Activated naive CD8-positive, alpha-beta T cell treated with anti-CD3 and anti-CD28 coated beads, Interleukin-2, amount 10 ng/mL, durations not matched to agents 7 days and 5 days (primary cell): ENCODE data around the gene TNNI2. TPM values are rescaled to one million over a fixed set of nuclear protein-coding genes. Genes with fewer than 3 reads are reported as not detected.
"Not testable (repeated sequence)": the region's sequence is repeated elsewhere in the genome, so short reads cannot be mapped to it uniquely, and the experiment has no call there.

ENCODE experiments used
- ATAC-seq: fragments of 150-1000 bp; cut with Tn5 transposase; one replicate; pipeline ENCODE4 v1.10.0; 2021; ENCODE audit warnings: low read depth, moderate library complexity
- POLR2A ChIA-PET: fragments of 350-600 bp; sonication (Branson Sonifier 250); formaldehyde crosslinking; loops from one replicate; lab custom pipeline; 2021; ENCODE audit warnings: antibody characterized with exemption; lab: Charles Lee
- DNase-seq: peaks from one replicate; pipeline ENCODE4 v3.0.0; 2021
- H3K27ac Mint-ChIP-seq: one replicate; pipeline ENCODE4 v1.8.0; 2022; ENCODE audit warnings: mild to moderate bottlenecking, mixed read lengths
- H3K27me3 Mint-ChIP-seq: one replicate; pipeline ENCODE4 v1.8.0; 2022; ENCODE audit warnings: mild to moderate bottlenecking, moderate library complexity, mixed read lengths
- H3K36me3 Mint-ChIP-seq: one replicate; pipeline ENCODE4 v1.8.0; 2021; ENCODE audit warnings: mild to moderate bottlenecking, mixed read lengths
- H3K4me1 Mint-ChIP-seq: one replicate; pipeline ENCODE4 v1.8.0; 2021; ENCODE audit warnings: mixed read lengths
- H3K4me3 Mint-ChIP-seq: one replicate; pipeline ENCODE4 v1.8.0; 2022; ENCODE audit warnings: mild to moderate bottlenecking, moderate library complexity, mixed read lengths
- H3K9me3 Mint-ChIP-seq: one replicate; pipeline ENCODE4 v1.8.0; 2021; ENCODE audit warnings: mixed read lengths
- total RNA-seq, 2 experiments: library from RNA; stranded (reverse); gene quantifications; one replicate each; pipeline ENCODE4 v1.2.3, GENCODE V29; 2021

TNNI2 gene
- total RNA-seq, 2 experiments from 2014 or later, result 0.67 TPM; not detected in 1

GRCh38 chr11:1882265-1883238 lies 43.8 kb downstream of the TNNI2 start:
- ATAC-seq (peak; percentile 90), DNase-seq (peak; percentile 89)
- peaks cover 3% of the 10 kb centered on the region for H3K4me1 Mint-ChIP-seq
- peaks cover 3% of the 10 kb centered on the region for H3K36me3 Mint-ChIP-seq
- no peak overlapping the region for H3K4me3 Mint-ChIP-seq
- H3K27ac Mint-ChIP-seq, result no peak overlapping the region
- H3K27me3 Mint-ChIP-seq, result no peaks in the 10 kb centered on the region
- POLR2A ChIA-PET, result interaction anchor here (0.8 to 2.8 kb wide), 5 partner anchors 9 to 65 kb away, joined by 4 to 13 read pairs (median 5); partner anchors contain the start of gene LSP1
- no peaks in the 10 kb centered on the region for H3K9me3 Mint-ChIP-seq

GRCh38 chr11:1883346-1884302 lies 44.8 kb downstream of the TNNI2 start:
- no peaks in the 10 kb centered on the region for H3K27me3 Mint-ChIP-seq
- no peak overlapping the region for H3K27ac Mint-ChIP-seq
- DNase-seq (peak; percentile 30), ATAC-seq (no peak)
- peaks cover 13% of the 10 kb centered on the region for H3K4me1 Mint-ChIP-seq
- H3K36me3 Mint-ChIP-seq, result peaks cover 9% of the 10 kb centered on the region
- no peaks in the 10 kb centered on the region for H3K9me3 Mint-ChIP-seq
- POLR2A ChIA-PET, result interaction anchor here (1.5 to 2.8 kb wide), 2 partner anchors 30 to 33 kb away, joined by 5 to 13 read pairs; partner anchors contain the start of gene LSP1
- no peak overlapping the region for H3K4me3 Mint-ChIP-seq

GRCh38 chr11:1884303-1884700 lies 45.5 kb downstream of the TNNI2 start:
- Mint-ChIP-seq H3K4me3 (no peak overlapping the region), H3K27ac (no peak overlapping the region), H3K4me1 (peaks cover 17% of the 10 kb centered on the region), H3K27me3 (no peaks in the 10 kb centered on the region), H3K36me3 (peaks cover 14% of the 10 kb centered on the region), H3K9me3 (no peaks in the 10 kb centered on the region)
- ATAC-seq, result no peak
- peak; percentile 0 for DNase-seq
- POLR2A ChIA-PET, result no interaction called here

- not testable (repeated sequence) for ATAC-seq, H3K27ac Mint-ChIP-seq, DNase-seq, H3K9me3 Mint-ChIP-seq, H3K4me3 Mint-ChIP-seq, H3K27me3 Mint-ChIP-seq
- peaks cover 15% of the 10 kb centered on the region for H3K36me3 Mint-ChIP-seq
- POLR2A ChIA-PET, result interaction anchor here (6.4 kb wide), 1 partner anchor 34 kb away, joined by 68 read pairs; the partner anchor contains the start of gene LSP1
- peaks cover 23% of the 10 kb centered on the region for H3K4me1 Mint-ChIP-seq
These were observed 47.8 kb downstream of the TNNI2 start for GRCh38 chr11:1886551-1886950.

- ATAC-seq, result no peak
- H3K27ac Mint-ChIP-seq, result peak overlapping the region; percentile 90
- no peaks in the 10 kb centered on the region for H3K27me3 Mint-ChIP-seq
- DNase-seq, result peak; percentile 37
- H3K4me3 Mint-ChIP-seq, result no peak overlapping the region
- peaks cover 28% of the 10 kb centered on the region for H3K4me1 Mint-ChIP-seq
- H3K9me3 Mint-ChIP-seq, result peaks cover 3% of the 10 kb centered on the region
- POLR2A ChIA-PET, result interaction anchor here (3.8 to 6.4 kb wide), 2 partner anchors 30 to 36 kb away, joined by 31 to 68 read pairs; partner anchors contain the start of gene LSP1
- peaks cover 23% of the 10 kb centered on the region for H3K36me3 Mint-ChIP-seq
These were observed 48.9 kb downstream of the TNNI2 start for GRCh38 chr11:1887451-1888346.

GRCh38 chr11:1888347-1888753 lies 49.6 kb downstream of the TNNI2 start:
- Mint-ChIP-seq H3K4me3 (peak overlapping the region; percentile 76), H3K4me1 (peaks cover 29% of the 10 kb centered on the region), H3K27me3 (no peaks in the 10 kb centered on the region), H3K27ac (peak overlapping the region; percentile 90), H3K9me3 (peaks cover 3% of the 10 kb centered on the region), H3K36me3 (peaks cover 28% of the 10 kb centered on the region)
- no peak for DNase-seq
- POLR2A ChIA-PET, result interaction anchor here (0.9 to 6.4 kb wide), 4 partner anchors 29 to 61 kb away, joined by 3 to 68 read pairs (median 17); partner anchors contain the start of gene LSP1
- no peak for ATAC-seq

DNA sequence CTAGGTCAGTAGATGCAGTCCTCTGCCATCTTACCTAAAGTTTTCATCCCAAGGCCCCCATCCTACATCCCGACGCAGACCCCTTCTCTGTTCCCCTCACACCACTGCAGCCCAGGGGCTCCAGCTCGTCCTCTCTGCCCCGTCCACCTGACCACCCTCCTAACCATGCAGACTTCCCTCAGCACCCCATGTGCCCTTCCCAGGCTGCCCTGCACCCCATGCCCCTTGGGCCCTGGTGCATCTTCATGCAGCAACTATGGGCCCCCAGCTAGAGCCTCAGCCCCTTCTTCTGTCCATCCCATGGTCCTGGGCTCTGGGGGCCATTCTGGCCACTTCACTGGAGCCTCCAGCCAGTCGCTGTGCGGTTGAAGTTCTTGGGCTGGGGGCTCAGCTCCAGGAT lies 50.0 kb downstream of the TNNI2 start:
- H3K4me3 Mint-ChIP-seq, result peak overlapping the region; percentile 76
- ATAC-seq (peak; percentile 5), DNase-seq (no peak)
- no peaks in the 10 kb centered on the region for H3K27me3 Mint-ChIP-seq
- H3K36me3 Mint-ChIP-seq, result peaks cover 32% of the 10 kb centered on the region
- POLR2A ChIA-PET, result interaction anchor here (0.5 to 6.4 kb wide), 6 partner anchors 29 to 103 kb away, joined by 3 to 68 read pairs (median 4); partner anchors contain the start of gene LSP1
- peaks cover 3% of the 10 kb centered on the region for H3K9me3 Mint-ChIP-seq
- peaks cover 34% of the 10 kb centered on the region for H3K4me1 Mint-ChIP-seq
- H3K27ac Mint-ChIP-seq, result peak overlapping the region; percentile 90

GRCh38 chr11:1889224-1889930 lies 50.6 kb downstream of the TNNI2 start:
- Mint-ChIP-seq H3K36me3 (peaks cover 32% of the 10 kb centered on the region), H3K27ac (peak overlapping the region; percentile 90), H3K4me1 (peaks cover 34% of the 10 kb centered on the region), H3K4me3 (peak overlapping the region; percentile 76), H3K27me3 (no peaks in the 10 kb centered on the region), H3K9me3 (peaks cover 3% of the 10 kb centered on the region)
- POLR2A ChIA-PET, result interaction anchor here (0.5 to 6.4 kb wide), 7 partner anchors 28 to 104 kb away, joined by 3 to 68 read pairs (median 4); partner anchors contain the start of gene LSP1
- DNase-seq (peak; percentile 85), ATAC-seq (peak; percentile 85)

- H3K4me1 Mint-ChIP-seq, result peaks cover 34% of the 10 kb centered on the region
- DNase-seq, result peak; percentile 50
These were observed 51.4 kb downstream of the TNNI2 start for GRCh38 chr11:1889941-1890855.

More at GRCh38 chr11:1889941-1890855, 51.4 kb downstream of the TNNI2 start:
- peaks cover 32% of the 10 kb centered on the region for H3K36me3 Mint-ChIP-seq
- peaks cover 3% of the 10 kb centered on the region for H3K9me3 Mint-ChIP-seq
- no peaks in the 10 kb centered on the region for H3K27me3 Mint-ChIP-seq
- H3K27ac Mint-ChIP-seq, result peak overlapping the region; percentile 78
- POLR2A ChIA-PET, result interaction anchor here (1.5 to 6.4 kb wide), 4 partner anchors 19 to 38 kb away, joined by 3 to 68 read pairs (median 22); partner anchors contain the start of gene LSP1
- H3K4me3 Mint-ChIP-seq, result peak overlapping the region; percentile 75
- peak; percentile 15 for ATAC-seq
